HG03045 (cell line): Measurements from ENCODE around the gene AUTS2.

Experiments
- ATAC-seq: cut with Tn5 transposase; IDR thresholded peaks from one replicate; pipeline ENCODE4 v1.9.1; 2021; ENCODE audit warnings: mild to moderate bottlenecking, moderate library complexity; ENCODE audit not compliant: unreplicated experiment

The AUTS2 gene

DNA sequence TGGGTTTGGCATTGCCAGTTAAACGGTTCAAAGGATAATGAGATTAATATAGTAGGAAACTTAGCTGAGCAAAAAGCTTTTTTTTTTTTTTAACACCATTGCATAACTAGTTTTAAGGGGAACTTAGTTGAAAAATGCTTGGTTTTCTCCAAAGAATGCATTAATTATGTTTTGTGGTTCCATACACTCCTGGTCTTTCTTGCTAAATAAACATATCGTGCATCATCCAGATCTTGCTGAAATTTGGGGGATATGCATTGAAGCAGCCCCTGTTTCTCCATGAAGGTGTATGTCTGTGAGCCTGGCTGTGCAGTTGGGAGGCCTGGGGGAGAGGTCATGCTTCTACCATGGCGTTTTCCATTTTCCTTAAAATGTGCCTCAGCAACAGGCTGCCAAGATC lies 975.4 kb downstream of the AUTS2 start:
- ATAC-seq: no peak

- no peak for ATAC-seq
These were observed 976.1 kb downstream of the AUTS2 start for GRCh38 chr7:70574314-70574834.

GRCh38 chr7:70574970-70575799 lies 976.9 kb downstream of the AUTS2 start:
- ATAC-seq: no peak

GRCh38 chr7:70577078-70577477 lies 978.8 kb downstream of the AUTS2 start:
- ATAC-seq: no peak

GRCh38 chr7:70578131-70578530 lies 979.9 kb downstream of the AUTS2 start:
- ATAC-seq: no peak

- ATAC-seq: no peak
These were observed 981.3 kb downstream of the AUTS2 start for GRCh38 chr7:70579397-70580097.

GRCh38 chr7:70580161-70580560 lies 981.9 kb downstream of the AUTS2 start:
- ATAC-seq: no peak

- ATAC-seq: no peak
These were observed 984.9 kb downstream of the AUTS2 start for GRCh38 chr7:70582927-70583895.

GRCh38 chr7:70583965-70584883 lies 985.9 kb downstream of the AUTS2 start:
- ATAC-seq: no peak

DNA sequence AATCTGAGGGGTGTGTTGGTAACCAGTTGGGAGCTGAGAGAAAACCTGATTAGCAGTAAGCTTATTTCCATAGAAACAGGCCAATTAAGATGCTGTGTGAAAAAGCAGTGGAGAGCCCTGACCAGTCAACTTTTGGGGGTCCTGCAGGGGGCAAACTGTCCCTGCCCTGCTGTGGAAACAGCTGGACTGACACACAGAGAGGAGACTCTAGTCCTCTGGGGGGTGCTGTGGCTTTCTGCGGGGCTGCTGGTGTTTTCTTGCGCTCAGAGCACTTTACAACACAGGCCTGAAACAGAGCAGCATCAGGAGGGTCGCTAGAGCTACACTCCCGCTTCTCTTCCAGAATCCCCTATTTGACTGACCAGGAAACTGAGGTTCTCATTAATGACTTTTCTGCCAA lies 986.8 kb downstream of the AUTS2 start:
- ATAC-seq: no peak

GRCh38 chr7:70586822-70587221 lies 988.5 kb downstream of the AUTS2 start:
- no peak for ATAC-seq

GRCh38 chr7:70587739-70588138 lies 989.5 kb downstream of the AUTS2 start:
- no peak for ATAC-seq

DNA sequence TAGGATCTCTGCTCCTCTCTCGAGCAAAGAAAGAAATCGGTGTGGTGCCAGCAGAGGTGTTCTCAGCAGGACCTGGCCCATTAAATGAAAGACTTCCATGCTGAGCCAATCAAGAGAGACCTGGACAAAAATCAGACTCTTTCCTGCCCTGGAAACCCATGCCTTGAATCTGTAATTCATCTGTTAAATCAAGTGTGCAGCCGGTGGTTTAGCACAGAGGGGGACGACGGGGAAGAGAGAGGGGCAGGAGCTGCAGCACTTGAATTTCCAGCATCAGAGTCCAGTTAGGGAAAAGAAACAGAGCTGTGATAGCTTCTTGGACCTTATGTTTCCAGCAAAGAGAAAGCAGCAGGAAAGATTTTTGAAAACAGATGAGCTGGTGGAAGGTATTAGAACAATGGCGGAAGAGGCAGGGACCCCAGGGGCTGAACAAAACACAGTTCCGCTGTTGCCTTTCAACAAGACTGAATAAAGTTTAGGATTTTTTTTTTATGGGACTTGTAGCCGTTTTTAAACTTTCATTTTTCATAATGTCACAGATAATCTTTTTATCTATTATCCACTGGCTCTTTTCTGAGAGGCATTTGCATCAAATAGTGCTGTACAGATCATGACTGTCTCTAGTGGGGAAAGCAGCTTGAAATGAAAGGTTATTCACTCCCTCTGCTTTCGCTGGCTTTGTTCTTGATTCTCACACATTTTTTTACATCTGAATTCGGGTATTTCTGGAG lies 990.1 kb downstream of the AUTS2 start:
- no peak for ATAC-seq

DNA sequence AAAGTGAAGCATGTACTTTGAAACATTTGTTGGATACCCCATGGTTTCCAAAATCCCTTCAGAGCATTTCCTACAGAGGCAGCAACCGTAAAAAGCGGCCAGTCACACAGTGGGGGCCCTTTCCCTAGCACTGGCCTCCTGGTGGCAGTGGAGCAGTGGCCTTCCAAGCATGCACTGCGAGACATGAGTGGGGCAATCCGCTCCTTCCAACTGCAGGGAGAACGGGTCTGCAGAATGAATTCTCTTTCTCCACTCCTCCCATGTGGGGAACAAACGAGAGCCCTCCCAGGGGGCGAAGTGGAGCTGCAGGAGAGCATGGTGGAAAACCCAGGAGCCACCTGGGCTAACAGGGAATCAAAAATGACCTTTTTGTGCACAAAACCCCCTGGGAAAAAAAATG lies 990.7 kb downstream of the AUTS2 start:
- no peak for ATAC-seq

- no peak for ATAC-seq
These were observed 991.3 kb downstream of the AUTS2 start for GRCh38 chr7:70589590-70589989.

DNA sequence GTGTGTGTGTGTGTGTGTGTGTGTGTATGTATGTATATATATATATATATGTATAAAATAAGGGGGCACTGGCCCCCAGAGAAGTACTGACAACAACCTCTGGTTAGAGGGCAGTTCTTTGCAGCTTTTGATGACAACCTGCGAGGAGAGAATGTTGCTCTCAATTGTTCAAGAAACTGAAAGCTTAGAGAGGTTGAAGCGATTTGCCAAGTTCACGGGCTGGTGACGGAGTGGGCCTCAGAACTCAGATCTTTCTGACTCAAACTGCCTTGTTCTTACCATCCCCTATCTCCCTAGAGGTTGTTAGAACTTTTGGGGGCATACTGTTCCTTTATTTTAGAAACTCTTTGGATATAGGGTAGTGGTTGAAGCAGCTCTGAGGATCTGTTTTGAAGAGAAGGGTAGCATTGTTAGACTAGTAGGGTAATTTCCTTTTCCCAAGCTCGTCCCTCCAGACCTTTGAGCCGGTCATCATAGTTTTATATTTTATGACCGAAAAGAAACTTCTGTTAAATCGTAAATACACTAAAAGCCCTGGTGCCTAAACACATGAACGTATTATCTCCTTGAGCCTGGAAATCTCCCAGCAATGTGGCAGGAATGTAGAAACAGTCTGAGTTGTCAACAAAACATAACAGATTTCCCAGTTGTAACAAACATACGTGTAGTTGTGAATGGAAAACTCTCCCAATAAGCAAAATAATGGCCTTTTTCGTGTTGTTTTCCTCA lies 992.0 kb downstream of the AUTS2 start:
- no peak for ATAC-seq

GRCh38 chr7:70591643-70592042 lies 993.4 kb downstream of the AUTS2 start:
- ATAC-seq: no peak

DNA sequence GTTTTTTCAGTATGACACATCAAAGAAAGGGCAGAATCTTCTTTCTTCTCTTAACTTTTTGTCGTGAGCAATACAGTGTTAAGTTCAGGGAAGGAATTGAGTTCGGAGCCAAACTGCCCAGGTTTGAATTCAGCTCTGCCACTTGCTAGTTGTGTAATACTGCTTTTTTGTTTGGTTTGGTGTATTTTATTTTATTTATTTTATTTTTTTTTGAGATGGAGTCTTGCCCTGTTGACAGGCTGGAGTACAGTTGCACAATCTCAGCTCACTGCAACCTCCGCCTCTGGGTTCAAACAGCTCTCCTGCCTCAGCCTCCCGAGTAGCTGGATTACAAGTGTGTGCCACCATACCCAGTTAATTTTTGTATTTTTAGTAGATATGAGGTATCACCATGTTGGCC lies 993.9 kb downstream of the AUTS2 start:
- ATAC-seq: no peak

DNA sequence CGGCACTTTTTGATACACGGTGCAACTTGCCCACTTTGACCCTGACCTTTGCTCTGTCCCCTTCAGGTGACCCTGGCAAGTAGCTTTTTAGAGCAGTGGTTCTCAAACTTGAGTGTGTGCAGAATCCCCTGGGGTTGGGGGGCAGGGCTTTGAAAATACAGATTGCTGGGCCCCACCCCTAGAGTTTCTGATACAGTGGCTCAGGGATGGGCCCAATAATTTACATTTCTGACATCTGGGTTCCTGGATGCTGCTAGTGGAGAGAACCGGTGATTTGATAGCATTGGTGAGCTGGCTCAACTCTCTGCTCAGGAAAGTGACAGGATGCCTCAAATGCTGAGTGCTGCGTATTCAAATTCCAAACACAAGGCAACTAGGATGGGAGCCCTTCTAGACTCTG lies 995.9 kb downstream of the AUTS2 start:
- ATAC-seq: no peak
